Heart left ventricle (tissue), 16 donors: ENCODE results near the gene MORN5. TPM values are rescaled to one million over a fixed set of nuclear protein-coding genes. Genes with fewer than 3 reads are reported as not detected.

Experiments
- ATAC-seq, 4 donors: fragments of 200-7000 bp; cut with Tn5 transposase; one replicate each; pipeline ENCODE4 v1.9.1; 2020 to 2022; ENCODE audit warnings: moderate library complexity in 4 of 4, mild to moderate bottlenecking in 3 of 4, moderate number of reproducible peaks in 1 of 4
- DNase-seq, 5 donors: peaks; one replicate each; pipeline ENCODE4 v3.0.0-alpha.2; 2020
- H3K27ac ChIP-seq, 12 donors: fragments of 200-600 bp; sonication (generic) in 4 of 12; one replicate each; pipeline versions ENCODE4 v1.5.0 to v1.8.0; 2016 to 2022; ENCODE audit warnings: mild to moderate bottlenecking in 2 of 12
- H3K27me3 ChIP-seq, 9 donors: fragments of 200-600 bp; sonication (generic) in 2 of 9; one replicate each; pipeline versions ENCODE4 v1.5.1 to v1.8.0; 2016 to 2022; ENCODE audit warnings: mild to moderate bottlenecking in 3 of 9
- H3K36me3 ChIP-seq, 9 donors: fragments of 200-600 bp; sonication (generic) in 2 of 9; one replicate each; pipeline versions ENCODE4 v1.5.0 to v1.8.0; 2018 to 2022; ENCODE audit warnings: mild to moderate bottlenecking in 2 of 9
- H3K4me1 ChIP-seq, 12 donors: fragments of 200-600 bp; sonication (generic) in 4 of 12; one replicate each; pipeline versions ENCODE4 v1.5.0 to v1.8.0; 2016 to 2022; ENCODE audit warnings: mild to moderate bottlenecking in 3 of 12
- H3K4me3 ChIP-seq, 12 donors: fragments of 200-600 bp; sonication (generic) in 4 of 12; one replicate each; pipeline versions ENCODE4 v1.5.0 to v1.8.0; 2017 to 2022; ENCODE audit warnings: mild to moderate bottlenecking in 9 of 12, moderate library complexity in 4 of 12
- H3K9me3 ChIP-seq, 12 donors: fragments of 200-600 bp; sonication (generic) in 4 of 12; one replicate each; pipeline versions ENCODE4 v1.5.0 to v1.8.0; 2016 to 2022; ENCODE audit warnings: mild to moderate bottlenecking in 1 of 12
- POLR2A ChIP-seq, 2 donors: fragments of 450-650 bp; IDR thresholded peaks; one replicate each; pipeline ENCODE4 v1.6.1; 2017; ENCODE audit warnings: antibody characterized with exemption in 2 of 2, mild to moderate bottlenecking in 2 of 2, moderate library complexity in 2 of 2
- WGBS, 4 donors: extraction: QIAGEN DNeasy Blood & Tissue Kit in 2 of 4; methylation state at CpG; one replicate each; pipeline versions ENCODE4 v1.1.5 to v1.1.7; 2013 to 2018; 5-methylcytosine and 5-hydroxymethylcytosine counted together
- intact Hi-C, 10 donors: fragments of 100-400 bp; cut with DNase I; formaldehyde crosslinking; loops; one replicate each; pipeline versions ENCODE4 v1.11.1 to v1.14.2; 2022
- polyA plus RNA-seq, 2 donors: library from polyadenylated mRNA; stranded (reverse); fragments of 200-250 nt; gene quantifications; one replicate each; pipeline ENCODE4 v1.2.3, GENCODE V29; 2013
- total RNA-seq, 9 donors: library from RNA; depleted of rRNA in 2 of 9; stranded (reverse); fragments of >200 nt in 2 of 9; fragmentation: NEBNext Ultra II Directional in 3 of 9; extraction: Animal tissue kit (Norgen Biotek cat#: 25700) in 3 of 9; gene quantifications; one replicate each; pipeline versions ENCODE4 v1.1.0 to v1.2.4, GENCODE V29; 2016 to 2023
- TF ChIP-seq, protein P1 (sequence below), 12 donors: fragments of 200-600 bp; sonication (generic) in 4 of 12; IDR thresholded peaks; one replicate each; pipeline versions ENCODE4 v1.5.0 to v1.8.0; 2018 to 2022; ENCODE audit warnings: antibody characterized with exemption in 12 of 12, mild to moderate bottlenecking in 5 of 12
- donor health status: ischemic (EF 13 %, LVEDD 7.1; RV severe dilation, severe dysfunction).
- donor health status: healthy with polysubstance abuse.
- donor health status: DM: no; HTN: yes; CAD: no.
- donor health status: DM: no; HTN: no; CAD: no.
- donor health status: ischemic (EF 25% LVEDD 6.9; RV normal size, moderate dysfunction).
- donor health status: ischemic (EF 25% LVEDD 5.7; RV mildly dilated, moderate dysfunction).
- donor health status: healthy.
- donor health status: DM: yes; HTN: yes; CAD: no.
- donor health status: ischemic (EF 35%, LVEDD 5.7; RV mildly dilated, moderate dysfunction).
- donor health status: nonischemic (EF 11% LVEDD 7.7; RV severe dilation, severe dysfunction).
- donor health status: DM: yes; HTN: yes; CAD: no.
- donor health status: PGD.
- donor health status: ischemic (EF 29% LVEDD 5.4; RV normal size, mild dysfunction).
- donor health status: nonischemic (EF 23%, LVEDD 6.1; RV moderate dilation, normal function).

MORN5 gene
- total and polyA plus RNA-seq, 11 donors, result not detected

DNA sequence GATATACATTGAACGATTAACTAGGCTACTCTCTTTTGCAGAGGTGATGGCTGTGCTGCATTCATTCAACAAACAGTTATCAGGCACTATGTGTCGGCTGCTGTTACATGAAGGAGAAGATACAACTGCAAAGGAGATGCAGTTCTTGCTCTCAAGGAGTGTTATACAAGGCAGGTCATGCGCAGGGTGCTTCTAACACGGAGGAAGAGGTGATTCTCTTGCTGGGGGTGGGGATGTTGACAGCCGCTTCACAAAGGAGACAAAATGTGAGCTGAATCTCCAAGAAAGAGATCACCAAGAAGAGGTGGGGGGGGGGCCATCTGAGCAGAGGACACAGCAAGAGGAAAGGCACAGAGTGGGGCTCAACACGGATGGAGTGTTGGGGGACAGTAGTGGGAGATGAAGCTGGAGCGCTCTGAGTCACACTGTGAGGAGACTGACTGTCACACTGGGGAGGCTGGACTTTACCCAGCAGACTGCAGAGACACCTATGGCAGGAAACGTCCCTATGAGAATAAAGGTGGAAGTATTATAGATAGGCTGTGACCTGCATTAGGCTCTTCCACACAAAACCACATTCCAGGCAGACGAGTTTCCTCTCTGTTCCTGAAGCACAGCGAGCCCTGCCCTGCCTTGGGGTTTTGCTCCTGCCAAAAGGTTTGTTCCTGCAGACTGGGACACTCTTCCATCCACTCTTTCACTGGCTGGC is 21.0 kb upstream of the MORN5 start:
- no peak for TF ChIP-seq POLR2A (IDR thresholded peaks at IDR 0.05)
- TF ChIP-seq, protein P1, sequence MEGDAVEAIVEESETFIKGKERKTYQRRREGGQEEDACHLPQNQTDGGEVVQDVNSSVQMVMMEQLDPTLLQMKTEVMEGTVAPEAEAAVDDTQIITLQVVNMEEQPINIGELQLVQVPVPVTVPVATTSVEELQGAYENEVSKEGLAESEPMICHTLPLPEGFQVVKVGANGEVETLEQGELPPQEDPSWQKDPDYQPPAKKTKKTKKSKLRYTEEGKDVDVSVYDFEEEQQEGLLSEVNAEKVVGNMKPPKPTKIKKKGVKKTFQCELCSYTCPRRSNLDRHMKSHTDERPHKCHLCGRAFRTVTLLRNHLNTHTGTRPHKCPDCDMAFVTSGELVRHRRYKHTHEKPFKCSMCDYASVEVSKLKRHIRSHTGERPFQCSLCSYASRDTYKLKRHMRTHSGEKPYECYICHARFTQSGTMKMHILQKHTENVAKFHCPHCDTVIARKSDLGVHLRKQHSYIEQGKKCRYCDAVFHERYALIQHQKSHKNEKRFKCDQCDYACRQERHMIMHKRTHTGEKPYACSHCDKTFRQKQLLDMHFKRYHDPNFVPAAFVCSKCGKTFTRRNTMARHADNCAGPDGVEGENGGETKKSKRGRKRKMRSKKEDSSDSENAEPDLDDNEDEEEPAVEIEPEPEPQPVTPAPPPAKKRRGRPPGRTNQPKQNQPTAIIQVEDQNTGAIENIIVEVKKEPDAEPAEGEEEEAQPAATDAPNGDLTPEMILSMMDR (IDR thresholded peaks at IDR 0.05), result no peak
- 73 to 81% (median 76%) methylated on average over 10 of the region's 10 CpGs for WGBS, 4 donors

DNA sequence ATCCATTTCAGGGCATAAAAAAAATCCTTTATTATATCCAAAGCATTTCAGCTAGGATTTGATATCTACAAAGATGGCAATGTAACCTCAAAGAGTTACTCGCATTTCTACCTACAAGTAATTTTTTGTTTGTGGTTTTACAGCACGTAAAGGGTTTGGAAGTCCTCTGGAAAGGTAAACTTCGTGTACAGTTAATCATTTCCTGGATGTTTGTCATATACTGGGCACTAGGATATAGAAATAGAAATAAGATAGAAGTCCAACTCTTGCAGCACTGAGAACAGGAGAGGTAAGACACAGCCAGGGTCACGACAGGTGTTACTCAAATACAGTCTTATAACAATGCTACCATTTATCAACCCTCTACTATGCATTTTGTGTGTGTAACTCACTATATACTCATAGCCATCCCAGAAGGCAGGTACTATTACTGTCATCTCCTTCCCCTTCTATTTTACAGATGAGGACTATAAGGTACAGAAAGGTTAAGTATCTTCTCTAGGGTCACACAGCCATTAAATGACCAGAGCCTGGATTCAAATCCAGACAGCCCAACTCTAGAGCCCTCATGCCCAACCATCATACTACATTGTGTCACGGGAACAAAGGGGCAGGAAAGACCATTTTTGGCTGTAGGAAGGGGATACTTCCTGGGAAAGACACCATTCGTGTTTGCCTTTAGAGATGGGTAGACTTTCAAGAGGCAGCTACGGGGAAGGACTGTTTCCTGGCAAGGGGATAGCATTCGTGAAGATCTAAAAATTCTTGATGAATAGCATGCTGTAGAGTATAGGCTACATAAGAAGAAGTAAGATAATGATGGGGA is 19.1 kb upstream of the MORN5 start:
- H3K4me1 ChIP-seq, result peaks cover 7 to 51% (median 25%) of the 10 kb centered on the region in 12 donors
- intact Hi-C loops, result loop anchor here in 2 of 10 donors (5.0 to 10.0 kb wide), 2 partner anchors 114 to 207 kb away; no protein-coding TSS in a partner anchor

More for the DNA sequence above, 21.0 kb upstream of the MORN5 start:
- Histone ChIP-seq H3K27me3 (no peaks in the 10 kb centered on the region), H3K4me3 (no peak overlapping the region), H3K27ac (no peak overlapping the region), H3K36me3 (peaks cover 0 to 22% (median 19%) of the 10 kb centered on the region in 9 donors), H3K4me1 (peaks cover 7 to 51% (median 34%) of the 10 kb centered on the region in 12 donors), H3K9me3 (no peaks in the 10 kb centered on the region)
- intact Hi-C loops, result loop anchor here in 1 of 10 donors (10.0 kb wide), 1 partner anchor 116 kb away; no protein-coding TSS in a partner anchor
- DNase-seq (no peak), ATAC-seq (no peak)

DNA sequence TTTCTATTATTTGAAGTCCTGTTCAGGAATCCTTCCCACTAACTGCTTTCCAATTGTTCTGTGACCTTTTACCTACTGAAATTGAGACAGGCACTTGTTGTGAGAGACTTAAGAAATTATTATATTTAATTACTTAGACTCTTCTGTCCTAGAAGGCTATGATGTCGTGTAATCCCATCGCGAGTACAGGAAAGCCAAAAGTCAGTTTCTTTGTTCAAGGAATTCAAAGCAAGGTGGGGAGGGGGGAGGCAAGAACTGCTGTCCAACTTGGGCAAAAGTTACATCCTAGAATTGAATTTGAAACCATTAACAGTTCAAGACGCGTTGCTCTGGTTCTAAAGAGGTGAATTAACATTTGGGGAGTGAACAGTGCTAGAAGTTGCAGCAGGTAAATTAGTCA is 18.0 kb upstream of the MORN5 start:
- no peak for TF ChIP-seq POLR2A (IDR thresholded peaks at IDR 0.05)
- TF ChIP-seq, protein P1 (IDR thresholded peaks at IDR 0.05), result no peak
- intact Hi-C loops, result loop anchor here in 2 of 10 donors (5.0 to 10.0 kb wide), 2 partner anchors 113 to 206 kb away; no protein-coding TSS in a partner anchor
- Histone ChIP-seq H3K27me3 (no peaks in the 10 kb centered on the region), H3K9me3 (no peaks in the 10 kb centered on the region), H3K36me3 (peaks cover 0 to 52% (median 49%) of the 10 kb centered on the region in 9 donors), H3K4me1 (peaks cover 7 to 51% (median 25%) of the 10 kb centered on the region in 12 donors), H3K4me3 (no peak overlapping the region), H3K27ac (peak overlapping the region; percentile 19 to 75 (median 48))
- peak in 3 of 4 donors; percentile 21 to 62 (median 44) for ATAC-seq
- WGBS, 4 donors, result 58 to 77% (median 68%) methylated on average over 5 of the region's 5 CpGs
- DNase-seq, result no peak

More for the DNA sequence above, 19.1 kb upstream of the MORN5 start:
- no peaks in the 10 kb centered on the region for H3K27me3 ChIP-seq
- DNase-seq (no peak), ATAC-seq (no peak)
- H3K4me3 ChIP-seq, result no peak overlapping the region
- no peak for TF ChIP-seq POLR2A (IDR thresholded peaks at IDR 0.05)
- TF ChIP-seq, protein P1 (IDR thresholded peaks at IDR 0.05), result no peak
- peak overlapping the region in 11 of 12 donors; percentile 15 to 75 (median 49) for H3K27ac ChIP-seq
- H3K36me3 ChIP-seq, result peaks cover 0 to 41% (median 38%) of the 10 kb centered on the region in 9 donors
- H3K9me3 ChIP-seq, result no peaks in the 10 kb centered on the region
- 72 to 77% (median 76%) methylated on average over 8 of the region's 8 CpGs for WGBS, 4 donors
